ENCODE measurements around the gene CLSTN3.
A peak's percentile ranks its signal among the peaks of the same experiment; 100 is the strongest.
"Not testable (repeated sequence)": the region's sequence is repeated elsewhere in the genome, so short reads cannot be mapped to it uniquely, and the experiment has no call there.

CLSTN3 gene

GRCh38 chr12:7180685-7181084, 50.5 kb downstream of the CLSTN3 start:
- no peak for TF ChIP-seq EZH2phosphoT487 (IDR thresholded peaks at IDR 0.05; ENCODE audit: low read length)

DNA sequence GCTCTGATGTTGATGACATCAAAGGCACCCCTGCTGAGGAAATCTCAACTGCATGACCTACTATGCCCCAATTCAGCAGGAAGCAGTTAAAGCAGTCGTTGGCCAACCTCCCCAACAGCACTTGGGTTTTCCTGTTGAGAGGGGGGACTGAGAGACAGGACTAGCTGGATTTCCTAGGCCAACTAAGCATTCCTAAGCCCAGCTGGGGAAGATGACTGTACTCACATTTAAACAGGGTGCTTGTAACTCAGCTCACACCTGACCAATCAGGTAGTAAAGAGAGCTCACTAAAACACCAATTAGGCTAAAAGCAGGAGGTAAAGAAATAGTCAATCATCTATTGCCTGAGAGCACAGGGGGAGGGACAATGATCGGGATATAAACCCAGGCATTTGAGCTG, 55.9 kb downstream of the CLSTN3 start:
- not testable (repeated sequence) for H2AFZ ChIP-seq (ENCODE audit: low read length); H3K9ac ChIP-seq (ENCODE audit: low read length); H3K4me3 ChIP-seq (ENCODE audit: low read length); H3K27me3 ChIP-seq (replicated peaks; ENCODE audit: insufficient read depth, low read length); DNase-seq; H3K9me2 ChIP-seq (replicated peaks; ENCODE audit: insufficient read depth, low read length); H3F3A ChIP-seq (ENCODE audit: insufficient read depth, low read length); H3K79me2 ChIP-seq (ENCODE audit: low read length); H3K4me1 ChIP-seq (ENCODE audit: low read length); H4K20me1 ChIP-seq (ENCODE audit: insufficient read depth, low read length); H3K4me2 ChIP-seq (ENCODE audit: low read depth, low read length); H3K36me3 ChIP-seq (replicated peaks; ENCODE audit: insufficient read depth, low read length); H3K27ac ChIP-seq (ENCODE audit: low read length); H3K9me3 ChIP-seq (replicated peaks; ENCODE audit: insufficient read depth, low read length)

More at GRCh38 chr12:7180685-7181084, 50.5 kb downstream of the CLSTN3 start:
- Histone ChIP-seq H3K9ac (ENCODE audit: low read length) (no peak overlapping the region), H3K9me2 (replicated peaks; ENCODE audit: insufficient read depth, low read length) (no peaks in the 10 kb centered on the region), H3K27ac (ENCODE audit: low read length) (no peak overlapping the region), H3K27me3 (replicated peaks; ENCODE audit: insufficient read depth, low read length) (no peaks in the 10 kb centered on the region), H3K36me3 (replicated peaks; ENCODE audit: insufficient read depth, low read length) (no peaks in the 10 kb centered on the region), H4K20me1 (ENCODE audit: insufficient read depth, low read length) (no peaks in the 10 kb centered on the region), H3K79me2 (ENCODE audit: low read length) (no peaks in the 10 kb centered on the region), H3F3A (ENCODE audit: insufficient read depth, low read length) (no peaks in the 10 kb centered on the region), H3K4me1 (ENCODE audit: low read length) (no peaks in the 10 kb centered on the region), H3K4me2 (ENCODE audit: low read depth, low read length) (no peak overlapping the region), H2AFZ (ENCODE audit: low read length) (no peak overlapping the region), H3K9me3 (replicated peaks; ENCODE audit: insufficient read depth, low read length) (no peaks in the 10 kb centered on the region), H3K4me3 (ENCODE audit: low read length) (no peak overlapping the region)
- no peak for DNase-seq

GRCh38 chr12:7188562-7189397, 58.6 kb downstream of the CLSTN3 start:
- Histone ChIP-seq H3K4me1 (ENCODE audit: low read length) (peaks cover 8% of the 10 kb centered on the region), H3K27ac (ENCODE audit: low read length) (peak overlapping the region; percentile 5; the same call in 1 of the 2 replicates), H3K9me3 (replicated peaks; ENCODE audit: insufficient read depth, low read length) (no peaks in the 10 kb centered on the region), H4K20me1 (ENCODE audit: insufficient read depth, low read length) (no peaks in the 10 kb centered on the region), H3K9ac (ENCODE audit: low read length) (peak overlapping the region; percentile 49; the same call in 1 of the 2 replicates), H2AFZ (ENCODE audit: low read length) (peak overlapping the region; percentile 89), H3K79me2 (ENCODE audit: low read length) (peaks cover 6% of the 10 kb centered on the region), H3K4me2 (ENCODE audit: low read depth, low read length) (peak overlapping the region; percentile 96), H3K36me3 (replicated peaks; ENCODE audit: insufficient read depth, low read length) (no peaks in the 10 kb centered on the region), H3K9me2 (replicated peaks; ENCODE audit: insufficient read depth, low read length) (no peaks in the 10 kb centered on the region), H3K4me3 (ENCODE audit: low read length) (peak overlapping the region; percentile 68), H3F3A (ENCODE audit: insufficient read depth, low read length) (no peaks in the 10 kb centered on the region; the same call in 1 of the 2 replicates), H3K27me3 (replicated peaks; ENCODE audit: insufficient read depth, low read length) (no peaks in the 10 kb centered on the region)
- TF ChIP-seq EZH2 (optimal IDR thresholded peaks at IDR 0.05; ENCODE audit: low read depth, low read length) (no peak), CTCF (IDR thresholded peaks at IDR 0.05; ENCODE audit: low read length) (peak; percentile 86)
- peak; percentile 70 for DNase-seq

GRCh38 chr12:7189398-7190267, 59.5 kb downstream of the CLSTN3 start, which contains the start of gene PEX5:
Gene PEX5 (plus strand): TSS chr12:7189686. CDS start chr12:7190378, 692 bp downstream.
- Histone ChIP-seq H4K20me1 (ENCODE audit: insufficient read depth, low read length) (no peaks in the 10 kb centered on the region), H3K9me2 (replicated peaks; ENCODE audit: insufficient read depth, low read length) (no peaks in the 10 kb centered on the region), H2AFZ (ENCODE audit: low read length) (peak within 1 kb of the TSS; percentile 89), H3K79me2 (ENCODE audit: low read length) (peaks cover 6% of the 10 kb centered on the region), H3K9ac (ENCODE audit: low read length) (peak within 1 kb of the TSS; percentile 79), H3K27ac (ENCODE audit: low read length) (peak within 1 kb of the TSS; percentile 5; the same call in 1 of the 2 replicates), H3K36me3 (replicated peaks; ENCODE audit: insufficient read depth, low read length) (no peaks in the 10 kb centered on the region), H3F3A (ENCODE audit: insufficient read depth, low read length) (no peaks in the 10 kb centered on the region; the same call in 1 of the 2 replicates), H3K4me3 (ENCODE audit: low read length) (peak within 1 kb of the TSS; percentile 95), H3K27me3 (replicated peaks; ENCODE audit: insufficient read depth, low read length) (no peaks in the 10 kb centered on the region), H3K4me2 (ENCODE audit: low read depth, low read length) (peak within 1 kb of the TSS; percentile 97), H3K9me3 (replicated peaks; ENCODE audit: insufficient read depth, low read length) (no peaks in the 10 kb centered on the region), H3K4me1 (ENCODE audit: low read length) (peaks cover 8% of the 10 kb centered on the region)
- TF ChIP-seq EZH2 (optimal IDR thresholded peaks at IDR 0.05; ENCODE audit: low read depth, low read length), result no peak
- no peak for TF ChIP-seq EZH2phosphoT487 (IDR thresholded peaks at IDR 0.05; ENCODE audit: low read length)
- no peak for TF ChIP-seq CTCF (IDR thresholded peaks at IDR 0.05; ENCODE audit: low read length)
- peak; percentile 97 for DNase-seq
